ENCODE results near the gene SMARCD3. TPM values are rescaled to one million over a fixed set of nuclear protein-coding genes. Genes with fewer than 3 reads are reported as not detected.

The SMARCD3 gene
- total and polyA plus RNA-seq, 2 of the 8 experiments (the other 6 are each of a cell fraction or from before 2014, with no cell fraction given) = 3.0 to 5.6 TPM

DNA sequence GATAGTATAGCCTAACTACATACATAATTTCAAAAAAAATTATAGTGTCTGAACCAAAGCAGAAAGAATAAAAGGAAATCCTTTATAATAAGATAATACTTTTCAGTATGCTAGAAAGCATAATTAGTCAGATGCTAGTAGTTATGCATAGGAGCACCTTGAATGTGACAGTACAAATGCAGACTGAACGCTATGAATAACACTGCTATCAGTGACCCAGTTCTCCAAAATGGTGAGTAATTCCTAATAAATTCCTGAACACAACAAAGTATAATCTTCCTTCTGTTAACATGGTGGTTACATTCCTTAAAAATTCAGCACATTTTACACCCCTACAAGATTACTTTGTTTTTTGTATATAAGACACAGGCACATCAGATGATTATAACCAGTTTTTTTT is 17.4 kb downstream of the SMARCD3 start:
- Histone ChIP-seq H3K4me3 (ENCODE audit: extremely low read depth in 1 of 4, insufficient read depth in 2 of 4, low read depth in 3 of 4, low read length in 4 of 4) (no peak overlapping the region), H3K4ac (replicated peaks; ENCODE audit: insufficient read length, low read depth, low read length) (no peak overlapping the region), H3K79me2 (ENCODE audit: control insufficient read depth in 1 of 2, insufficient read depth in 2 of 2, low read length in 2 of 2) (peaks cover 4 to 30% of the 10 kb centered on the region in 2 experiments; a peak in 3 of 4 replicates), H3K18ac (ENCODE audit: extremely low read depth, low read length) (no peak overlapping the region), H3K79me1 (ENCODE audit: low read depth, low read length) (peaks cover 15% of the 10 kb centered on the region), H4K8ac (ENCODE audit: extremely low read depth, insufficient read depth, low read length) (no peak overlapping the region), H3K23me2 (ENCODE audit: low read depth, low read length) (peaks cover 22% of the 10 kb centered on the region), H3K36me3 (ENCODE audit: control insufficient read depth in 2 of 4, insufficient read depth in 4 of 4, low read length in 3 of 4) (peaks cover 3 to 9% (median 5%) of the 10 kb centered on the region in 4 experiments; a peak in 4 of 8 replicates), H3K9me3 (ENCODE audit: insufficient read depth in 2 of 2, low read depth in 1 of 2, low read length in 1 of 2) (no peaks in the 10 kb centered on the region), H2BK12ac (ENCODE audit: low read depth, low read length) (no peak overlapping the region), H2AK5ac (ENCODE audit: low read depth, low read length) (no peak overlapping the region), H2BK120ac (replicated peaks; ENCODE audit: low read depth, low read length) (no peak overlapping the region), H4K91ac (replicated peaks; ENCODE audit: insufficient read length, low read length) (no peak overlapping the region), H3K27ac (ENCODE audit: low read depth, low read length) (no peak overlapping the region), H2BK5ac (ENCODE audit: low read depth, low read length) (no peak overlapping the region), H3K4me2 (ENCODE audit: insufficient read depth in 1 of 2, low read depth in 2 of 2, low read length in 2 of 2) (no peak overlapping the region; a peak in 1 of 4 replicates), H2BK15ac (ENCODE audit: low read length) (no peak overlapping the region), H3K27me3 (replicated peaks in 1 of 4; ENCODE audit: control insufficient read depth in 3 of 4, extremely low read depth in 1 of 4, insufficient read depth in 3 of 4, low read length in 3 of 4) (no peaks in the 10 kb centered on the region), H3K23ac (ENCODE audit: insufficient read length) (no peak overlapping the region), H3K56ac (replicated peaks; ENCODE audit: insufficient read length, low read depth, low read length) (no peak overlapping the region), H4K20me1 (replicated peaks in 1 of 2; ENCODE audit: control insufficient read depth in 1 of 2, insufficient read depth in 2 of 2, low read length in 2 of 2) (peaks cover 0 to 6% of the 10 kb centered on the region in 2 experiments), H4K5ac (ENCODE audit: insufficient read length, low read depth, low read length) (no peak overlapping the region), H3K4me1 (replicated peaks in 1 of 4; ENCODE audit: control insufficient read depth in 3 of 4, insufficient read depth in 4 of 4, low read length in 3 of 4) (peaks cover 5 to 11% (median 8%) of the 10 kb centered on the region in 4 experiments; a peak in 6 of 7 replicates), H3K14ac (ENCODE audit: insufficient read length) (no peak overlapping the region), H2AFZ (ENCODE audit: low read length) (no peak overlapping the region), H2BK20ac (ENCODE audit: low read length) (no peak overlapping the region), H3K9ac (replicated peaks in 1 of 4; ENCODE audit: extremely low read depth in 1 of 4, low read depth in 3 of 4, low read length in 3 of 4) (no peak overlapping the region)
- no peak for FAIRE-seq
- ChIA-PET POLR2A (ENCODE audit: partially characterized antibody) (no interaction called here), CTCF (ENCODE audit: partially characterized antibody) (no interaction called here)
- WGBS, 2 experiments (ENCODE audit: extremely low coverage in 1 of 2, insufficient coverage in 1 of 2, insufficient read length in 1 of 2, insufficient replicate concordance in 2 of 2, low coverage in 1 of 2, low lambda C conversion rate in 2 of 2, missing lambda C conversion rate in 1 of 2) = 86% methylated on average over 1 of the region's 1 CpG; no CpG with 5 or more reads in 1 of the 2 experiments
- no peak for DNase-seq (ENCODE audit: low read depth in 1 of 2, low spot score in 2 of 2)

Data from H1 (cell line).